Keratinocyte (primary cell): Measurements from ENCODE around the gene LIG1. TPM values are rescaled to one million over a fixed set of nuclear protein-coding genes. Genes with fewer than 3 reads are reported as not detected.

ENCODE experiments used
- DNase-seq: peaks from one replicate; pipeline ENCODE4 v3.0.0-alpha.2; 2011; ENCODE audit warnings: low read depth, missing footprints, low spot score
- FAIRE-seq: peaks from 2 replicates; lab custom pipeline; 2011; peaks lifted over from hg19 to GRCh38; lab: Jason Lieb, UNC
- H2AFZ ChIP-seq: 2 replicates; pipeline ENCODE4 v1.6.0; 2012; ENCODE audit warnings: low read length, control low read depth, inconsistent platforms; ENCODE audit not compliant: control insufficient read depth
- H3K27ac ChIP-seq: 2 replicates; pipeline ENCODE4 v1.5.1; 2011; ENCODE audit warnings: low read length; ENCODE audit not compliant: control insufficient read depth, insufficient read depth
- H3K27me3 ChIP-seq: 3 replicates; pipeline ENCODE4 v1.6.0; 2011; ENCODE audit warnings: low read length; ENCODE audit not compliant: control insufficient read depth, insufficient read depth; ENCODE audit errors: extremely low read depth
- H3K36me3 ChIP-seq, 2 experiments: 2 replicates in 1 of 2; 3 replicates in 1 of 2; pipeline ENCODE4 v1.5.1; 2011; ENCODE audit warnings: low read length in 2 of 2, mild to moderate bottlenecking in 1 of 2; ENCODE audit not compliant: control insufficient read depth in 2 of 2, insufficient read depth in 2 of 2; ENCODE audit errors: extremely low read depth in 1 of 2
- H3K4me1 ChIP-seq: 3 replicates; pipeline ENCODE4 v1.5.1; 2011; ENCODE audit warnings: low read length; ENCODE audit not compliant: control insufficient read depth, insufficient read depth; ENCODE audit errors: extremely low read depth
- H3K4me2 ChIP-seq: 3 replicates; pipeline ENCODE4 v1.6.0; 2011; ENCODE audit warnings: low read depth, low read length; ENCODE audit not compliant: control insufficient read depth, insufficient read depth; ENCODE audit errors: extremely low read depth
- H3K4me3 ChIP-seq, 3 experiments: fragments of 200-600 bp in 1 of 3; sonication (generic) in 1 of 3; 2 replicates in 2 of 3; 3 replicates in 1 of 3; pipeline ENCODE4 v1.5.1; 2011 to 2016; ENCODE audit warnings: low read length in 3 of 3, mild to moderate bottlenecking in 3 of 3, control low read depth in 2 of 3, inconsistent platforms in 1 of 3, low read depth in 1 of 3, mixed read lengths in 1 of 3, mixed run types in 1 of 3, moderate library complexity in 1 of 3; ENCODE audit not compliant: control insufficient read depth in 2 of 3, insufficient read depth in 2 of 3; ENCODE audit errors: extremely low read depth in 1 of 3
- H3K79me2 ChIP-seq: 2 replicates; pipeline ENCODE4 v1.6.0; 2012; ENCODE audit warnings: low read length; ENCODE audit not compliant: control insufficient read depth, insufficient read depth
- H3K9ac ChIP-seq: 3 replicates; pipeline ENCODE4 v1.6.0; 2011; ENCODE audit warnings: low read length; ENCODE audit not compliant: control insufficient read depth, insufficient read depth; ENCODE audit errors: extremely low read depth
- H3K9me1 ChIP-seq: 3 replicates; pipeline ENCODE4 v1.6.0; 2011; ENCODE audit warnings: low read length; ENCODE audit not compliant: control insufficient read depth, insufficient read depth; ENCODE audit errors: extremely low read depth
- H3K9me3 ChIP-seq: 2 replicates; pipeline ENCODE4 v1.5.1; 2012; ENCODE audit warnings: low read depth, low read length; ENCODE audit not compliant: control insufficient read depth
- H4K20me1 ChIP-seq: 3 replicates; pipeline ENCODE4 v1.6.0; 2011; ENCODE audit warnings: low read length; ENCODE audit not compliant: control insufficient read depth, insufficient read depth; ENCODE audit errors: extremely low read depth
- CTCF ChIP-seq, 3 experiments: IDR thresholded peaks in 1 of 3; conservative IDR thresholded peaks in 1 of 3; optimal IDR thresholded peaks in 1 of 3; 2 replicates in 2 of 3; 3 replicates in 1 of 3; pipeline versions ENCODE3 to v1.5.1; 2011; ENCODE audit warnings: low read length in 3 of 3, mild to moderate bottlenecking in 3 of 3, moderate library complexity in 2 of 3, control low read depth in 1 of 3, inconsistent platforms in 1 of 3; ENCODE audit not compliant: insufficient read depth in 2 of 3; ENCODE audit errors: extremely low read depth in 1 of 3
- EZH2 ChIP-seq: IDR thresholded peaks from one replicate; pipeline ENCODE4 v1.6.1; 2012; ENCODE audit warnings: inconsistent platforms, mild to moderate bottlenecking, low read length, moderate library complexity
- dilution Hi-C: fragments of 300-500 bp; cut with MboI; formaldehyde crosslinking; loops from one replicate; pipeline ENCODE4 v1.7.0; 2020; ENCODE audit warnings: low sequenced_read_pairs; ENCODE audit not compliant: extremely low pct_ligation_motif_present
- polyA plus RNA-seq, 5 experiments: library from polyadenylated mRNA; depleted of rRNA in 3 of 5; stranded (reverse) in 3 of 5; stranded (forward) in 1 of 5; unstranded in 1 of 5; fragments of >200 nt; gene quantifications; 1 replicate in 1 of 5; 2 replicates in 3 of 5; 3 replicates in 1 of 5; pipeline versions ENCODE4 v1.2.1 to v1.2.3, GENCODE V29; 2011 to 2012; ENCODE audit warnings: missing spikeins in 2 of 5, low read depth in 1 of 5, low replicate concordance in 1 of 5

Gene LIG1
- polyA plus RNA-seq, 1 donor (not counting 4 experiments of a cell fraction or from before 2014, with no cell fraction given): 16.5 TPM

DNA sequence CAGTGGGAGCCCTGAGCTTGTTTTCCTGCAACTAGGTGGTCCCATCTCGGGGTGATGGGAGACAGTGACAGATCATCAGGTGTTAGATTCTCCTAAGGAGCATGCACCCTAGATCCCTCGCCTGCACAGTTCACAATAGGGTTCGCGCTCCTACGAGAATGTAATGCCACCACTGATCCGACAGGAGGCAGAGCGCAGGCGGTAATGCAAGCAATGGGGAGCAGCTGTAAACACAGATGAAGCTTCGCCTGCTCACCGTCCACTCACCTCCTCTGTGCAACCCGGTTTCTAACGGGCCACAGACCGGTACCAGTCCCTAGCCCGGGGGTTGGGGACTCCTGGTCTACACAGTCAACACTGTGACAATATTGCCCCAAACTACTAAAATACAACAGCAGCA is 46.8 kb upstream of the LIG1 start:
- no peak overlapping the region for H3K9ac ChIP-seq
- no peaks in the 10 kb centered on the region for H3K4me1 ChIP-seq
- no peak overlapping the region for H3K4me2 ChIP-seq
- no peaks in the 10 kb centered on the region for H3K79me2 ChIP-seq
- H3K4me3 ChIP-seq: no peak overlapping the region
- no peaks in the 10 kb centered on the region for H3K27me3 ChIP-seq
- no peaks in the 10 kb centered on the region for H3K36me3 ChIP-seq
- H3K9me3 ChIP-seq: no peaks in the 10 kb centered on the region
- no peak for TF ChIP-seq CTCF (optimal IDR thresholded peaks at IDR 0.05 in 1 of 3, IDR thresholded peaks at IDR 0.05 in 1 of 3, conservative IDR thresholded peaks at IDR 0.05 in 1 of 3; ENCODE audit: extremely low read depth in 1 of 3, insufficient read depth in 2 of 3, low read length in 3 of 3)
- no peak for TF ChIP-seq EZH2
- no peaks in the 10 kb centered on the region for H3K9me1 ChIP-seq
- H3K27ac ChIP-seq: no peak overlapping the region
- H4K20me1 ChIP-seq: no peaks in the 10 kb centered on the region
- H2AFZ ChIP-seq: no peak overlapping the region
- no peak for DNase-seq
- no peak for FAIRE-seq
- dilution Hi-C loops: no loop called here

DNA sequence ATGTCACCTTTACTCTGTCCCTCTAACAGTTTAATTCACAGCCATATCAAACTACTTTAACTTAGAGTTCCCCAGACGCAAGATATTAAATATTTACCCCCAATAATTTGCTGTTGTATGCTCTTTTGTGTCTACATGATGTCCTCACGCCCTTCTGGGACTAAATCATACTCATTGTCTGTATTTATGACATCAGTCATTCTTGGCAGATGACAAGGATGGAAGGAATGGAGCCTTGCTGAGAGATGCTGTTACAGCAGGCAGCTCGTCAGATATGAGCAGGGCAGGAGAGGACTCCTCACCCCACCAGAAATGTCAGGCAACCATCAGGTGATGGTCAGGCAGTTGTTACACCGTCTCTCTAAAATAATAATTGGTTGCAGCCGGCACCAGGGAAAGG is 43.8 kb upstream of the LIG1 start:
- no peak overlapping the region for H3K27ac ChIP-seq
- no peaks in the 10 kb centered on the region for H3K9me3 ChIP-seq
- no peak overlapping the region for H3K4me3 ChIP-seq
- no peaks in the 10 kb centered on the region for H3K79me2 ChIP-seq
- TF ChIP-seq CTCF (optimal IDR thresholded peaks at IDR 0.05 in 1 of 3, IDR thresholded peaks at IDR 0.05 in 1 of 3, conservative IDR thresholded peaks at IDR 0.05 in 1 of 3; ENCODE audit: extremely low read depth in 1 of 3, insufficient read depth in 2 of 3, low read length in 3 of 3) (no peak), EZH2 (no peak)
- no peaks in the 10 kb centered on the region for H4K20me1 ChIP-seq
- no peaks in the 10 kb centered on the region for H3K27me3 ChIP-seq
- no peaks in the 10 kb centered on the region for H3K9me1 ChIP-seq
- dilution Hi-C loops: no loop called here
- H2AFZ ChIP-seq: no peak overlapping the region
- no peak for FAIRE-seq
- peaks cover 0 to 1% of the 10 kb centered on the region in 2 experiments for H3K36me3 ChIP-seq
- H3K4me1 ChIP-seq: no peaks in the 10 kb centered on the region
- DNase-seq: no peak
- no peak overlapping the region for H3K4me2 ChIP-seq
- H3K9ac ChIP-seq: no peak overlapping the region
